T-helper 22 cell (primary cell): ENCODE results near the gene PLPPR1.

ENCODE experiments used
- DNase-seq: peaks from one replicate; pipeline ENCODE4 v3.0.0-alpha.2; 2020; ENCODE audit warnings: low read depth

Gene PLPPR1

GRCh38 chr9:101209670-101210069 is 181.1 kb downstream of the PLPPR1 start:
- DNase-seq, result no peak

GRCh38 chr9:101212661-101213060 is 184.1 kb downstream of the PLPPR1 start:
- no peak for DNase-seq

GRCh38 chr9:101219030-101219429 is 190.5 kb downstream of the PLPPR1 start:
- DNase-seq, result no peak

- DNase-seq, result no peak
These were observed 191.8 kb downstream of the PLPPR1 start for GRCh38 chr9:101220341-101220740.

GRCh38 chr9:101225271-101225670 is 196.7 kb downstream of the PLPPR1 start:
- no peak for DNase-seq

GRCh38 chr9:101226161-101226560 is 197.6 kb downstream of the PLPPR1 start:
- no peak for DNase-seq

GRCh38 chr9:101226803-101227202 is 198.3 kb downstream of the PLPPR1 start:
- no peak for DNase-seq

- DNase-seq, result no peak
These were observed 201.1 kb downstream of the PLPPR1 start for GRCh38 chr9:101229606-101230005.

GRCh38 chr9:101232405-101232977 is 204.0 kb downstream of the PLPPR1 start:
- DNase-seq, result no peak

- no peak for DNase-seq
These were observed 206.8 kb downstream of the PLPPR1 start for GRCh38 chr9:101235105-101235866.

GRCh38 chr9:101242651-101243050 is 214.1 kb downstream of the PLPPR1 start:
- DNase-seq, result no peak

- no peak for DNase-seq
These were observed 218.2 kb downstream of the PLPPR1 start for GRCh38 chr9:101246691-101247090.

GRCh38 chr9:101247297-101247696 is 218.8 kb downstream of the PLPPR1 start:
- no peak for DNase-seq

- no peak for DNase-seq
These were observed 226.4 kb downstream of the PLPPR1 start for GRCh38 chr9:101254733-101255433.

- DNase-seq, result no peak
These were observed 236.2 kb downstream of the PLPPR1 start for GRCh38 chr9:101264727-101265126.

GRCh38 chr9:101265261-101265660 is 236.7 kb downstream of the PLPPR1 start:
- DNase-seq, result no peak

- no peak for DNase-seq
These were observed 239.9 kb downstream of the PLPPR1 start for GRCh38 chr9:101268426-101268825.

- DNase-seq, result no peak
These were observed 241.2 kb downstream of the PLPPR1 start for GRCh38 chr9:101269591-101270283.

- no peak for DNase-seq
These were observed 241.8 kb downstream of the PLPPR1 start for GRCh38 chr9:101270302-101270701.

GRCh38 chr9:101271102-101271501 is 242.6 kb downstream of the PLPPR1 start:
- DNase-seq, result no peak

GRCh38 chr9:101274971-101275768 is 246.6 kb downstream of the PLPPR1 start:
- DNase-seq, result no peak

- DNase-seq, result no peak
These were observed 247.3 kb downstream of the PLPPR1 start for GRCh38 chr9:101275769-101276250.
